ENCODE measurements around the gene SH2D1B. TPM values are rescaled to one million over a fixed set of nuclear protein-coding genes. Genes with fewer than 3 reads are reported as not detected.

The SH2D1B gene
- polyA plus RNA-seq, 1 of the 3 experiments (the other 2 are of a cell fraction): not detected

DNA sequence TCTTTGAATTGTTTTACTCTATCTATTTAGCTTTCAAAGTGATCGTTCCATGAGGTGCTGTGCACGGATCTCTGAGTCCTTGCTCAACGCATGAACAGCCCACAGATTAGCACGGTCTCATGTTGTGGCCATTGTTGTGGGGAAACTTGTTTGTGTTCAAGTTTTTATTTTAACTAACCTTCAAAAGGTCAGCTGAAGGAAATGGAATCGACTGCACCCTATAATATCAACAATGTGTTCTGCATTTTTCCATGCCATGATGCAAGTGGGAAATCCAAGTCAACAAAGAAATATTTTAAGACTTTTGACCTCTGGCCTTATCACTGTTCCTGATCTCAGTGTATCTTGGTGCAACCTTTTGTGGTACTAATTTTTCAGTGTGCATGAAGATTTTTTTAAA is 6.1 kb downstream of the SH2D1B start:
- Histone ChIP-seq H3K27ac (ENCODE audit: low read depth in 2 of 2, low read length in 1 of 2) (no peak overlapping the region), H3K4me3 (ENCODE audit: low read depth in 2 of 2, low read length in 1 of 2) (no peak overlapping the region), H3K79me2 (ENCODE audit: insufficient read depth) (no peaks in the 10 kb centered on the region), H3F3A (replicated peaks; ENCODE audit: insufficient read depth) (no peaks in the 10 kb centered on the region), H3K9ac (no peak overlapping the region), H3K36me3 (replicated peaks in 1 of 2; ENCODE audit: control insufficient read depth in 1 of 2, insufficient read depth in 2 of 2, low read length in 1 of 2) (no peaks in the 10 kb centered on the region), H3K9me3 (no peaks in the 10 kb centered on the region), H2AFZ (ENCODE audit: low read depth) (no peak overlapping the region), H3K9me2 (no peaks in the 10 kb centered on the region), H4K20me1 (ENCODE audit: insufficient read depth) (no peaks in the 10 kb centered on the region), H3K4me1 (ENCODE audit: control insufficient read depth in 1 of 2, insufficient read depth in 2 of 2, low read depth in 1 of 2, low read length in 1 of 2) (no peaks in the 10 kb centered on the region), H3K27me3 (ENCODE audit: insufficient read depth) (no peaks in the 10 kb centered on the region; the same call in 1 of the 2 replicates), H3K4me2 (no peak overlapping the region)
- no peak for TF ChIP-seq CHD2 (IDR thresholded peaks at IDR 0.05; ENCODE audit: low read length, partially characterized antibody)
- TF ChIP-seq TCF12 (IDR thresholded peaks at IDR 0.05): no peak
- TF ChIP-seq, protein P1, sequence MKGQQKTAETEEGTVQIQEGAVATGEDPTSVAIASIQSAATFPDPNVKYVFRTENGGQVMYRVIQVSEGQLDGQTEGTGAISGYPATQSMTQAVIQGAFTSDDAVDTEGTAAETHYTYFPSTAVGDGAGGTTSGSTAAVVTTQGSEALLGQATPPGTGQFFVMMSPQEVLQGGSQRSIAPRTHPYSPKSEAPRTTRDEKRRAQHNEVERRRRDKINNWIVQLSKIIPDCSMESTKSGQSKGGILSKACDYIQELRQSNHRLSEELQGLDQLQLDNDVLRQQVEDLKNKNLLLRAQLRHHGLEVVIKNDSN (IDR thresholded peaks at IDR 0.05; ENCODE audit: borderline replicate concordance, low read depth): no peak
- TF ChIP-seq MEF2A (IDR thresholded peaks at IDR 0.05; ENCODE audit: borderline replicate concordance, low read depth): no peak
- TF ChIP-seq, protein P2, sequence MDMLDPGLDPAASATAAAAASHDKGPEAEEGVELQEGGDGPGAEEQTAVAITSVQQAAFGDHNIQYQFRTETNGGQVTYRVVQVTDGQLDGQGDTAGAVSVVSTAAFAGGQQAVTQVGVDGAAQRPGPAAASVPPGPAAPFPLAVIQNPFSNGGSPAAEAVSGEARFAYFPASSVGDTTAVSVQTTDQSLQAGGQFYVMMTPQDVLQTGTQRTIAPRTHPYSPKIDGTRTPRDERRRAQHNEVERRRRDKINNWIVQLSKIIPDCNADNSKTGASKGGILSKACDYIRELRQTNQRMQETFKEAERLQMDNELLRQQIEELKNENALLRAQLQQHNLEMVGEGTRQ (IDR thresholded peaks at IDR 0.05; ENCODE audit: borderline replicate concordance, low read depth, low read length): no peak
- TF ChIP-seq TAF1 (IDR thresholded peaks at IDR 0.05; ENCODE audit: borderline replicate concordance, low read depth, low read length): no peak
- no peak for TF ChIP-seq FOXJ3 (CRISPR knock-in tag; IDR thresholded peaks at IDR 0.05)
- TF ChIP-seq NRF1 (IDR thresholded peaks at IDR 0.05; ENCODE audit: low read depth, low read length): no peak
- TF ChIP-seq FOXM1 (IDR thresholded peaks at IDR 0.05; ENCODE audit: low read depth): no peak
- TF ChIP-seq JUND (IDR thresholded peaks at IDR 0.05): no peak
- TF ChIP-seq, protein P3, sequence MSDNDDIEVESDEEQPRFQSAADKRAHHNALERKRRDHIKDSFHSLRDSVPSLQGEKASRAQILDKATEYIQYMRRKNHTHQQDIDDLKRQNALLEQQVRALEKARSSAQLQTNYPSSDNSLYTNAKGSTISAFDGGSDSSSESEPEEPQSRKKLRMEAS (IDR thresholded peaks at IDR 0.05; ENCODE audit: low read depth): no peak
- ChIA-PET CTCF (interaction anchor here (1.9 kb wide), 1 partner anchor 48 kb away, joined by 5 read pairs; no protein-coding TSS in a partner anchor), POLR2A (no interaction called here)
- 41% methylated on average over 5 of the region's 5 CpGs for WGBS (ENCODE audit: low lambda C conversion rate)
- no peak for DNase-seq

DNA sequence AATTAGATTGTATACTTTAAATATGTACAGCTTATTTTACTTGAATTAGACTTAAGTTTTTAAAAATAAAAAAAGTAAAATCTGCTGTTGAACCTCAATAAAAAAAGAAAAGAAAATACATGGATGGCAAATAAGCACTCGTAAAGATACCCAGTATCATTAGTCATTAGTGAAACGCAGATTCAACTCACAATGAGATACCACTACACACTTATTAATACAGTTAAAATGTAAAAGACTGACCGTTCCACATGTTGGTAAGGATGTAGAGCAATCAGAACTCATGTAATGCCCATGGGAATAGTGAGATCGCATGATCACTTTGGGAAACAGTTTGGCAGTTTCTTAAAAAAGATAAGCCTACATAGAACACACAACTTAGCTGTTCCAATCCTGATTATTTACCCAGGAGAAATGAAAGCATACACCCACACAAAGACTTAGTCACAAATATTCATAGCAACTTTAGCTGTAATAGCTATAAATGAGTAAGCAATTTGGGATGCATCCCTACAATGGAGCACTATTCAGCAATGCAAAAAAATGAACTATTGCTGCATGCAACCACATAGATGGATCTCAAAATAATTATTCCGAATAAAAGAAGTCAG is 7.3 kb downstream of the SH2D1B start:
- WGBS (ENCODE audit: low lambda C conversion rate): 57% methylated on average over 5 of the region's 5 CpGs
- ChIA-PET POLR2A (no interaction called here), CTCF (interaction anchor here (1.3 kb wide), 1 partner anchor 12 kb away, joined by 3 read pairs; no protein-coding TSS in a partner anchor)
- Histone ChIP-seq H3K9me2 (no peaks in the 10 kb centered on the region), H3K9me3 (no peaks in the 10 kb centered on the region), H3K4me3 (ENCODE audit: low read depth in 2 of 2, low read length in 1 of 2) (no peak overlapping the region), H3K9ac (no peak overlapping the region), H3K27me3 (ENCODE audit: insufficient read depth) (no peaks in the 10 kb centered on the region), H3K27ac (ENCODE audit: low read depth in 2 of 2, low read length in 1 of 2) (no peak overlapping the region), H3F3A (replicated peaks; ENCODE audit: insufficient read depth) (no peaks in the 10 kb centered on the region), H3K36me3 (replicated peaks in 1 of 2; ENCODE audit: control insufficient read depth in 1 of 2, insufficient read depth in 2 of 2, low read length in 1 of 2) (no peaks in the 10 kb centered on the region), H3K4me2 (no peak overlapping the region), H3K79me2 (ENCODE audit: insufficient read depth) (no peaks in the 10 kb centered on the region), H2AFZ (ENCODE audit: low read depth) (no peak overlapping the region), H4K20me1 (ENCODE audit: insufficient read depth) (no peaks in the 10 kb centered on the region), H3K4me1 (ENCODE audit: control insufficient read depth in 1 of 2, insufficient read depth in 2 of 2, low read depth in 1 of 2, low read length in 1 of 2) (no peaks in the 10 kb centered on the region)
- no peak for DNase-seq
- TF ChIP-seq POLR2AphosphoS5 (IDR thresholded peaks at IDR 0.05; ENCODE audit: low read depth, low read length): no peak
- no peak for TF ChIP-seq TAF1 (IDR thresholded peaks at IDR 0.05; ENCODE audit: borderline replicate concordance, low read depth, low read length)
- TF ChIP-seq, protein P4, sequence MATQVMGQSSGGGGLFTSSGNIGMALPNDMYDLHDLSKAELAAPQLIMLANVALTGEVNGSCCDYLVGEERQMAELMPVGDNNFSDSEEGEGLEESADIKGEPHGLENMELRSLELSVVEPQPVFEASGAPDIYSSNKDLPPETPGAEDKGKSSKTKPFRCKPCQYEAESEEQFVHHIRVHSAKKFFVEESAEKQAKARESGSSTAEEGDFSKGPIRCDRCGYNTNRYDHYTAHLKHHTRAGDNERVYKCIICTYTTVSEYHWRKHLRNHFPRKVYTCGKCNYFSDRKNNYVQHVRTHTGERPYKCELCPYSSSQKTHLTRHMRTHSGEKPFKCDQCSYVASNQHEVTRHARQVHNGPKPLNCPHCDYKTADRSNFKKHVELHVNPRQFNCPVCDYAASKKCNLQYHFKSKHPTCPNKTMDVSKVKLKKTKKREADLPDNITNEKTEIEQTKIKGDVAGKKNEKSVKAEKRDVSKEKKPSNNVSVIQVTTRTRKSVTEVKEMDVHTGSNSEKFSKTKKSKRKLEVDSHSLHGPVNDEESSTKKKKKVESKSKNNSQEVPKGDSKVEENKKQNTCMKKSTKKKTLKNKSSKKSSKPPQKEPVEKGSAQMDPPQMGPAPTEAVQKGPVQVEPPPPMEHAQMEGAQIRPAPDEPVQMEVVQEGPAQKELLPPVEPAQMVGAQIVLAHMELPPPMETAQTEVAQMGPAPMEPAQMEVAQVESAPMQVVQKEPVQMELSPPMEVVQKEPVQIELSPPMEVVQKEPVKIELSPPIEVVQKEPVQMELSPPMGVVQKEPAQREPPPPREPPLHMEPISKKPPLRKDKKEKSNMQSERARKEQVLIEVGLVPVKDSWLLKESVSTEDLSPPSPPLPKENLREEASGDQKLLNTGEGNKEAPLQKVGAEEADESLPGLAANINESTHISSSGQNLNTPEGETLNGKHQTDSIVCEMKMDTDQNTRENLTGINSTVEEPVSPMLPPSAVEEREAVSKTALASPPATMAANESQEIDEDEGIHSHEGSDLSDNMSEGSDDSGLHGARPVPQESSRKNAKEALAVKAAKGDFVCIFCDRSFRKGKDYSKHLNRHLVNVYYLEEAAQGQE (IDR thresholded peaks at IDR 0.05; ENCODE audit: low read depth, low read length): no peak
- TF ChIP-seq, protein P2 (IDR thresholded peaks at IDR 0.05; ENCODE audit: borderline replicate concordance, low read depth, low read length): no peak
- TF ChIP-seq TEAD4 (IDR thresholded peaks at IDR 0.05; ENCODE audit: borderline replicate concordance, insufficient read depth): no peak
- TF ChIP-seq JUND (IDR thresholded peaks at IDR 0.05): no peak
- TF ChIP-seq, protein P5, sequence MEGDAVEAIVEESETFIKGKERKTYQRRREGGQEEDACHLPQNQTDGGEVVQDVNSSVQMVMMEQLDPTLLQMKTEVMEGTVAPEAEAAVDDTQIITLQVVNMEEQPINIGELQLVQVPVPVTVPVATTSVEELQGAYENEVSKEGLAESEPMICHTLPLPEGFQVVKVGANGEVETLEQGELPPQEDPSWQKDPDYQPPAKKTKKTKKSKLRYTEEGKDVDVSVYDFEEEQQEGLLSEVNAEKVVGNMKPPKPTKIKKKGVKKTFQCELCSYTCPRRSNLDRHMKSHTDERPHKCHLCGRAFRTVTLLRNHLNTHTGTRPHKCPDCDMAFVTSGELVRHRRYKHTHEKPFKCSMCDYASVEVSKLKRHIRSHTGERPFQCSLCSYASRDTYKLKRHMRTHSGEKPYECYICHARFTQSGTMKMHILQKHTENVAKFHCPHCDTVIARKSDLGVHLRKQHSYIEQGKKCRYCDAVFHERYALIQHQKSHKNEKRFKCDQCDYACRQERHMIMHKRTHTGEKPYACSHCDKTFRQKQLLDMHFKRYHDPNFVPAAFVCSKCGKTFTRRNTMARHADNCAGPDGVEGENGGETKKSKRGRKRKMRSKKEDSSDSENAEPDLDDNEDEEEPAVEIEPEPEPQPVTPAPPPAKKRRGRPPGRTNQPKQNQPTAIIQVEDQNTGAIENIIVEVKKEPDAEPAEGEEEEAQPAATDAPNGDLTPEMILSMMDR (IDR thresholded peaks at IDR 0.05): no peak
- no peak for TF ChIP-seq NFIC (IDR thresholded peaks at IDR 0.05; ENCODE audit: borderline replicate concordance)

Data from SK-N-SH (cell line).